ENCODE data around the gene TNFSF15. TPM values are rescaled to one million over a fixed set of nuclear protein-coding genes. Genes with fewer than 3 reads are reported as not detected.

The TNFSF15 gene
- total RNA-seq, 1 donor from 2014 or later = 12.2 TPM

- TF ChIP-seq, protein P1, sequence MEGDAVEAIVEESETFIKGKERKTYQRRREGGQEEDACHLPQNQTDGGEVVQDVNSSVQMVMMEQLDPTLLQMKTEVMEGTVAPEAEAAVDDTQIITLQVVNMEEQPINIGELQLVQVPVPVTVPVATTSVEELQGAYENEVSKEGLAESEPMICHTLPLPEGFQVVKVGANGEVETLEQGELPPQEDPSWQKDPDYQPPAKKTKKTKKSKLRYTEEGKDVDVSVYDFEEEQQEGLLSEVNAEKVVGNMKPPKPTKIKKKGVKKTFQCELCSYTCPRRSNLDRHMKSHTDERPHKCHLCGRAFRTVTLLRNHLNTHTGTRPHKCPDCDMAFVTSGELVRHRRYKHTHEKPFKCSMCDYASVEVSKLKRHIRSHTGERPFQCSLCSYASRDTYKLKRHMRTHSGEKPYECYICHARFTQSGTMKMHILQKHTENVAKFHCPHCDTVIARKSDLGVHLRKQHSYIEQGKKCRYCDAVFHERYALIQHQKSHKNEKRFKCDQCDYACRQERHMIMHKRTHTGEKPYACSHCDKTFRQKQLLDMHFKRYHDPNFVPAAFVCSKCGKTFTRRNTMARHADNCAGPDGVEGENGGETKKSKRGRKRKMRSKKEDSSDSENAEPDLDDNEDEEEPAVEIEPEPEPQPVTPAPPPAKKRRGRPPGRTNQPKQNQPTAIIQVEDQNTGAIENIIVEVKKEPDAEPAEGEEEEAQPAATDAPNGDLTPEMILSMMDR (IDR thresholded peaks at IDR 0.05; ENCODE audit: unreplicated experiment) = no peak
- no peak for DNase-seq (ENCODE audit: low spot score in 2 of 2, unreplicated experiment in 2 of 2)
- H3K27ac Mint-ChIP-seq = no peak overlapping the region
- no peaks in the 10 kb centered on the region for H3K4me1 Mint-ChIP-seq
- no peaks in the 10 kb centered on the region for H3K36me3 Mint-ChIP-seq
- H3K4me3 Mint-ChIP-seq = no peak overlapping the region
- peaks cover 19% of the 10 kb centered on the region for H3K9me3 Mint-ChIP-seq
- no peaks in the 10 kb centered on the region for H3K27me3 Mint-ChIP-seq (ENCODE audit: low read depth)
Measured at GRCh38 chr9:114844766-114845165, 38.9 kb upstream of the TNFSF15 start.

GRCh38 chr9:114837923-114838322 is 32.1 kb upstream of the TNFSF15 start:
- no peaks in the 10 kb centered on the region for H3K27me3 Mint-ChIP-seq (ENCODE audit: low read depth)
- TF ChIP-seq, protein P1 (IDR thresholded peaks at IDR 0.05; ENCODE audit: unreplicated experiment) = no peak
- H3K36me3 Mint-ChIP-seq = no peaks in the 10 kb centered on the region
- no peak overlapping the region for H3K27ac Mint-ChIP-seq
- H3K4me1 Mint-ChIP-seq = no peaks in the 10 kb centered on the region
- DNase-seq (ENCODE audit: low spot score in 2 of 2, unreplicated experiment in 2 of 2) = no peak
- H3K4me3 Mint-ChIP-seq = no peak overlapping the region
- H3K9me3 Mint-ChIP-seq = peaks cover 26% of the 10 kb centered on the region

DNA sequence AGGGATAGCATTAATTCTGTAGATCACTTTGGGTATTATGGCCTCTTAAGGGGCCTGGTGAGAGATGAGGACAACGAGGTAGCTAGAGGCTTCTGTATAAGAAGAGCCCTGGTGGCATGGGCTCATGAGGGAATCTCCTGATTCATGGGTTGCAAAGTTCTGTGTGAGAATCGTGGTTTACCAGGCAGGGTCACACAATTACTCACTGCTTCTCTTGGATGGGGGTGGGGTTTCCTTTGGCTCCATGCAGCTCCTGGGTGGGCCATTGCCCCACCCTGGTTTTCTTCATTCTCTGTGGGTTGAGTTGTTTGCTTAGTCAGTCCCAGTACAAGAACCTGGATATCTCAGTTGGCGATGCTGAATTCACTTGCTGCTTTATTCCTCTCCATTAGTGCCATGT is 30.9 kb upstream of the TNFSF15 start:
- H3K4me1 Mint-ChIP-seq = no peaks in the 10 kb centered on the region
- TF ChIP-seq, protein P1 (IDR thresholded peaks at IDR 0.05; ENCODE audit: unreplicated experiment) = no peak
- no peak overlapping the region for H3K4me3 Mint-ChIP-seq
- no peak for DNase-seq (ENCODE audit: low spot score in 2 of 2, unreplicated experiment in 2 of 2)
- H3K9me3 Mint-ChIP-seq = peaks cover 35% of the 10 kb centered on the region
- H3K36me3 Mint-ChIP-seq = no peaks in the 10 kb centered on the region
- no peaks in the 10 kb centered on the region for H3K27me3 Mint-ChIP-seq (ENCODE audit: low read depth)
- H3K27ac Mint-ChIP-seq = no peak overlapping the region

DNA sequence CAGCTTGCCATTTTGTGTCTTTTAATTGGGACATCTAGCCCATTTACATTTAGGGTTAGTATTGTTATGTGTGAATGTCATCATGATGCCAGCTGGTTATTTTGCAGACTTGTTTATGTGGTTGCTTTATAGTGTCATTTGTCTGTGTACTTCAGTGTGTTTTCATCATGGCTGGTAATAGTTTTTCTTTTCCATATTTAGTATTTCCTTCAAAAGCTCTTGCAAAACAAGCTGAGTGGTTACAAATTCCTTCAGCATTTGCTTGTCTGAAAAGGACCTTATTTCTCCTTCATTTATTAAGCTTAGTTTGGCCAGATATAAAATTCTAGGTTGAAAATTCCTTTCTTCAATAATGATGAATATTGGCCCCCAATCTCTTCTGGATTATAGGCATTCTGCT is 28.5 kb upstream of the TNFSF15 start:
- no peaks in the 10 kb centered on the region for H3K36me3 Mint-ChIP-seq
- H3K27me3 Mint-ChIP-seq (ENCODE audit: low read depth) = no peaks in the 10 kb centered on the region
- H3K27ac Mint-ChIP-seq = no peak overlapping the region
- no peak for DNase-seq (ENCODE audit: low spot score in 2 of 2, unreplicated experiment in 2 of 2)
- TF ChIP-seq, protein P1 (IDR thresholded peaks at IDR 0.05; ENCODE audit: unreplicated experiment) = no peak
- no peak overlapping the region for H3K4me3 Mint-ChIP-seq
- peaks cover 16% of the 10 kb centered on the region for H3K9me3 Mint-ChIP-seq
- peaks cover 10% of the 10 kb centered on the region for H3K4me1 Mint-ChIP-seq

- H3K27me3 Mint-ChIP-seq (ENCODE audit: low read depth) = no peaks in the 10 kb centered on the region
- TF ChIP-seq, protein P1 (IDR thresholded peaks at IDR 0.05; ENCODE audit: unreplicated experiment) = no peak
- no peak overlapping the region for H3K4me3 Mint-ChIP-seq
- peaks cover 16% of the 10 kb centered on the region for H3K4me1 Mint-ChIP-seq
- H3K9me3 Mint-ChIP-seq = peaks cover 10% of the 10 kb centered on the region
- DNase-seq (ENCODE audit: low spot score in 2 of 2, unreplicated experiment in 2 of 2) = no peak
- H3K27ac Mint-ChIP-seq = no peak overlapping the region
- no peaks in the 10 kb centered on the region for H3K36me3 Mint-ChIP-seq
Measured at GRCh38 chr9:114830546-114830945, 24.7 kb upstream of the TNFSF15 start.
